Muscle layer of duodenum (tissue), 2 donors: ENCODE measurements around the gene FNDC11.
"Not testable (repeated sequence)": the region's sequence is repeated elsewhere in the genome, so short reads cannot be mapped to it uniquely, and the experiment has no call there.

Experiments used
- H3K27ac ChIP-seq: one replicate; pipeline ENCODE4 v1.7.0; 2013; ENCODE audit warnings: mild to moderate bottlenecking, low read length
- H3K27me3 ChIP-seq: one replicate; pipeline ENCODE4 v1.7.0; 2013; ENCODE audit warnings: low read depth, mild to moderate bottlenecking, control low read depth, low read length
- H3K36me3 ChIP-seq, 2 donors: one replicate each; pipeline ENCODE4 v1.7.0; 2013; ENCODE audit warnings: low read length in 2 of 2, control low read depth in 1 of 2, mild to moderate bottlenecking in 1 of 2; ENCODE audit not compliant: insufficient read depth in 2 of 2, control insufficient read depth in 1 of 2
- H3K4me1 ChIP-seq, 2 donors: one replicate each; pipeline ENCODE4 v1.7.0; 2013; ENCODE audit warnings: low read length in 2 of 2, mild to moderate bottlenecking in 2 of 2, control low read depth in 1 of 2, moderate library complexity in 1 of 2; ENCODE audit not compliant: insufficient read depth in 2 of 2, control insufficient read depth in 1 of 2
- H3K4me3 ChIP-seq, 2 donors: one replicate each; pipeline ENCODE4 v1.7.0; 2013; ENCODE audit warnings: low read length in 2 of 2, low read depth in 1 of 2, mild to moderate bottlenecking in 1 of 2
- H3K9me3 ChIP-seq, 2 donors: one replicate each; pipeline ENCODE4 v1.7.0; 2013; ENCODE audit warnings: low read length in 2 of 2, control low read depth in 1 of 2, mild to moderate bottlenecking in 1 of 2; ENCODE audit not compliant: control insufficient read depth in 1 of 2
- donor health status: healthy.

The FNDC11 gene

GRCh38 chr20:63553933-63554290 lies at the start of gene FNDC11:
TSS of gene FNDC11 (plus strand) at chr20:63554159. CDS start at chr20:63555664, 1,505 bp downstream.
- peaks cover 0 to 5% of the 10 kb centered on the region in 2 donors for H3K36me3 ChIP-seq
- peaks cover 0 to 10% of the 10 kb centered on the region in 2 donors for H3K4me1 ChIP-seq
- H3K9me3 ChIP-seq, result no peaks in the 10 kb centered on the region
- peak within 1 kb of the TSS; percentile 46 to 62 for H3K4me3 ChIP-seq
- H3K27ac ChIP-seq, result no peak within 1 kb of the TSS
- no peaks in the 10 kb centered on the region for H3K27me3 ChIP-seq

GRCh38 chr20:63504642-63505041 lies 49.3 kb upstream of the FNDC11 start:
- no peaks in the 10 kb centered on the region for H3K36me3 ChIP-seq
- peaks cover 7% of the 10 kb centered on the region for H3K27me3 ChIP-seq
- no peak overlapping the region for H3K4me3 ChIP-seq
- peaks cover 7 to 16% of the 10 kb centered on the region in 2 donors for H3K9me3 ChIP-seq
- peaks cover 0 to 10% of the 10 kb centered on the region in 2 donors for H3K4me1 ChIP-seq
- H3K27ac ChIP-seq, result no peak overlapping the region

GRCh38 chr20:63505281-63505680 lies 48.7 kb upstream of the FNDC11 start:
- Histone ChIP-seq H3K27ac (no peak overlapping the region), H3K27me3 (peaks cover under 1% of the 10 kb centered on the region), H3K9me3 (peaks cover 7 to 16% of the 10 kb centered on the region in 2 donors), H3K36me3 (no peaks in the 10 kb centered on the region), H3K4me1 (peaks cover 0 to 8% of the 10 kb centered on the region in 2 donors), H3K4me3 (no peak overlapping the region)

- no peaks in the 10 kb centered on the region for H3K36me3 ChIP-seq
- H3K27me3 ChIP-seq, result no peaks in the 10 kb centered on the region
- H3K4me1 ChIP-seq, result peaks cover 0 to 8% of the 10 kb centered on the region in 2 donors
- H3K4me3 ChIP-seq, result no peak overlapping the region
- H3K27ac ChIP-seq, result no peak overlapping the region
- H3K9me3 ChIP-seq, result peaks cover 7 to 16% of the 10 kb centered on the region in 2 donors
Measured at GRCh38 chr20:63505723-63506122, 48.2 kb upstream of the FNDC11 start.

- Histone ChIP-seq H3K27me3 (no peaks in the 10 kb centered on the region), H3K4me3 (no peak overlapping the region), H3K4me1 (peaks cover 0 to 3% of the 10 kb centered on the region in 2 donors), H3K36me3 (no peaks in the 10 kb centered on the region), H3K9me3 (peaks cover 7 to 16% of the 10 kb centered on the region in 2 donors), H3K27ac (no peak overlapping the region)
Measured at GRCh38 chr20:63507083-63507743, 46.7 kb upstream of the FNDC11 start.

GRCh38 chr20:63508072-63508768 lies 45.7 kb upstream of the FNDC11 start:
- H3K9me3 ChIP-seq, result peaks cover 7 to 16% of the 10 kb centered on the region in 2 donors
- H3K27ac ChIP-seq, result no peak overlapping the region
- H3K27me3 ChIP-seq, result peaks cover 5% of the 10 kb centered on the region
- no peak overlapping the region for H3K4me3 ChIP-seq
- no peaks in the 10 kb centered on the region for H3K36me3 ChIP-seq
- no peaks in the 10 kb centered on the region for H3K4me1 ChIP-seq

GRCh38 chr20:63509088-63509564 lies 44.8 kb upstream of the FNDC11 start:
- peaks cover 7 to 16% of the 10 kb centered on the region in 2 donors for H3K9me3 ChIP-seq
- peaks cover 5% of the 10 kb centered on the region for H3K27me3 ChIP-seq
- no peaks in the 10 kb centered on the region for H3K36me3 ChIP-seq
- no peak overlapping the region for H3K27ac ChIP-seq
- H3K4me1 ChIP-seq, result no peaks in the 10 kb centered on the region
- H3K4me3 ChIP-seq, result no peak overlapping the region

GRCh38 chr20:63513207-63513606 lies 40.8 kb upstream of the FNDC11 start:
- no peaks in the 10 kb centered on the region for H3K9me3 ChIP-seq
- no peaks in the 10 kb centered on the region for H3K4me1 ChIP-seq
- no peak overlapping the region for H3K4me3 ChIP-seq

GRCh38 chr20:63514520-63514919 lies 39.4 kb upstream of the FNDC11 start:
- not testable (repeated sequence) for H3K4me3 ChIP-seq, H3K27me3 ChIP-seq, H3K9me3 ChIP-seq, H3K36me3 ChIP-seq, H3K4me1 ChIP-seq, H3K27ac ChIP-seq

More at GRCh38 chr20:63513207-63513606, 40.8 kb upstream of the FNDC11 start:
- Histone ChIP-seq H3K27ac (no peak overlapping the region), H3K36me3 (no peaks in the 10 kb centered on the region), H3K27me3 (peaks cover 5% of the 10 kb centered on the region)

GRCh38 chr20:63517376-63518309 lies 36.3 kb upstream of the FNDC11 start:
- Histone ChIP-seq H3K27me3 (peaks cover 6% of the 10 kb centered on the region), H3K27ac (no peak overlapping the region), H3K36me3 (no peaks in the 10 kb centered on the region), H3K4me1 (peaks cover 0 to 17% of the 10 kb centered on the region in 2 donors), H3K4me3 (no peak overlapping the region), H3K9me3 (no peaks in the 10 kb centered on the region)

- Histone ChIP-seq H3K4me3 (no peak overlapping the region), H3K4me1 (peaks cover 0 to 17% of the 10 kb centered on the region in 2 donors), H3K27me3 (peaks cover 4% of the 10 kb centered on the region), H3K27ac (no peak overlapping the region), H3K36me3 (peaks cover 0 to 2% of the 10 kb centered on the region in 2 donors), H3K9me3 (no peaks in the 10 kb centered on the region)
Measured at GRCh38 chr20:63518351-63518861, 35.6 kb upstream of the FNDC11 start.
